Keratinocyte (primary cell): ENCODE results near the gene DUSP22. TPM values are rescaled to one million over a fixed set of nuclear protein-coding genes. Genes with fewer than 3 reads are reported as not detected.

Experiments
- DNase-seq: peaks from one replicate; pipeline ENCODE4 v3.0.0-alpha.2; 2011; ENCODE audit warnings: low read depth, missing footprints, low spot score
- FAIRE-seq: peaks from 2 replicates; lab custom pipeline; 2011; peaks lifted over from hg19 to GRCh38; lab: Jason Lieb, UNC
- H2AFZ ChIP-seq: 2 replicates; pipeline ENCODE4 v1.6.0; 2012; ENCODE audit warnings: low read length, control low read depth, inconsistent platforms; ENCODE audit not compliant: control insufficient read depth
- H3K27ac ChIP-seq: 2 replicates; pipeline ENCODE4 v1.5.1; 2011; ENCODE audit warnings: low read length; ENCODE audit not compliant: control insufficient read depth, insufficient read depth
- H3K27me3 ChIP-seq: 3 replicates; pipeline ENCODE4 v1.6.0; 2011; ENCODE audit warnings: low read length; ENCODE audit not compliant: control insufficient read depth, insufficient read depth; ENCODE audit errors: extremely low read depth
- H3K36me3 ChIP-seq, 2 experiments: 2 replicates in 1 of 2; 3 replicates in 1 of 2; pipeline ENCODE4 v1.5.1; 2011; ENCODE audit warnings: low read length in 2 of 2, mild to moderate bottlenecking in 1 of 2; ENCODE audit not compliant: control insufficient read depth in 2 of 2, insufficient read depth in 2 of 2; ENCODE audit errors: extremely low read depth in 1 of 2
- H3K4me1 ChIP-seq: 3 replicates; pipeline ENCODE4 v1.5.1; 2011; ENCODE audit warnings: low read length; ENCODE audit not compliant: control insufficient read depth, insufficient read depth; ENCODE audit errors: extremely low read depth
- H3K4me2 ChIP-seq: 3 replicates; pipeline ENCODE4 v1.6.0; 2011; ENCODE audit warnings: low read depth, low read length; ENCODE audit not compliant: control insufficient read depth, insufficient read depth; ENCODE audit errors: extremely low read depth
- H3K4me3 ChIP-seq, 3 experiments: fragments of 200-600 bp in 1 of 3; sonication (generic) in 1 of 3; 2 replicates in 2 of 3; 3 replicates in 1 of 3; pipeline ENCODE4 v1.5.1; 2011 to 2016; ENCODE audit warnings: low read length in 3 of 3, mild to moderate bottlenecking in 3 of 3, control low read depth in 2 of 3, inconsistent platforms in 1 of 3, low read depth in 1 of 3, mixed read lengths in 1 of 3, mixed run types in 1 of 3, moderate library complexity in 1 of 3; ENCODE audit not compliant: control insufficient read depth in 2 of 3, insufficient read depth in 2 of 3; ENCODE audit errors: extremely low read depth in 1 of 3
- H3K79me2 ChIP-seq: 2 replicates; pipeline ENCODE4 v1.6.0; 2012; ENCODE audit warnings: low read length; ENCODE audit not compliant: control insufficient read depth, insufficient read depth
- H3K9ac ChIP-seq: 3 replicates; pipeline ENCODE4 v1.6.0; 2011; ENCODE audit warnings: low read length; ENCODE audit not compliant: control insufficient read depth, insufficient read depth; ENCODE audit errors: extremely low read depth
- H3K9me1 ChIP-seq: 3 replicates; pipeline ENCODE4 v1.6.0; 2011; ENCODE audit warnings: low read length; ENCODE audit not compliant: control insufficient read depth, insufficient read depth; ENCODE audit errors: extremely low read depth
- H3K9me3 ChIP-seq: 2 replicates; pipeline ENCODE4 v1.5.1; 2012; ENCODE audit warnings: low read depth, low read length; ENCODE audit not compliant: control insufficient read depth
- H4K20me1 ChIP-seq: 3 replicates; pipeline ENCODE4 v1.6.0; 2011; ENCODE audit warnings: low read length; ENCODE audit not compliant: control insufficient read depth, insufficient read depth; ENCODE audit errors: extremely low read depth
- CTCF ChIP-seq, 3 experiments: IDR thresholded peaks in 1 of 3; conservative IDR thresholded peaks in 1 of 3; optimal IDR thresholded peaks in 1 of 3; 2 replicates in 2 of 3; 3 replicates in 1 of 3; pipeline versions ENCODE3 to v1.5.1; 2011; ENCODE audit warnings: low read length in 3 of 3, mild to moderate bottlenecking in 3 of 3, moderate library complexity in 2 of 3, control low read depth in 1 of 3, inconsistent platforms in 1 of 3; ENCODE audit not compliant: insufficient read depth in 2 of 3; ENCODE audit errors: extremely low read depth in 1 of 3
- EZH2 ChIP-seq: IDR thresholded peaks from one replicate; pipeline ENCODE4 v1.6.1; 2012; ENCODE audit warnings: inconsistent platforms, mild to moderate bottlenecking, low read length, moderate library complexity
- dilution Hi-C: fragments of 300-500 bp; cut with MboI; formaldehyde crosslinking; loops from one replicate; pipeline ENCODE4 v1.7.0; 2020; ENCODE audit warnings: low sequenced_read_pairs; ENCODE audit not compliant: extremely low pct_ligation_motif_present
- polyA plus RNA-seq, 5 experiments: library from polyadenylated mRNA; depleted of rRNA in 3 of 5; stranded (reverse) in 3 of 5; stranded (forward) in 1 of 5; unstranded in 1 of 5; fragments of >200 nt; gene quantifications; 1 replicate in 1 of 5; 2 replicates in 3 of 5; 3 replicates in 1 of 5; pipeline versions ENCODE4 v1.2.1 to v1.2.3, GENCODE V29; 2011 to 2012; ENCODE audit warnings: missing spikeins in 2 of 5, low read depth in 1 of 5, low replicate concordance in 1 of 5

DUSP22 gene
- polyA plus RNA-seq, 1 donor (not counting 4 experiments of a cell fraction or from before 2014, with no cell fraction given) = 17.3 TPM

- peaks cover 0 to 4% of the 10 kb centered on the region in 2 experiments for H3K36me3 ChIP-seq
- no peaks in the 10 kb centered on the region for H3K9me1 ChIP-seq
- no peaks in the 10 kb centered on the region for H4K20me1 ChIP-seq
- H3K4me3 ChIP-seq = no peak overlapping the region
- H3K9ac ChIP-seq = no peak overlapping the region
- no peaks in the 10 kb centered on the region for H3K9me3 ChIP-seq
- dilution Hi-C loops = no loop called here
- FAIRE-seq (no peak), DNase-seq (no peak)
- H3K4me2 ChIP-seq = no peak overlapping the region
- no peaks in the 10 kb centered on the region for H3K27me3 ChIP-seq
- H3K79me2 ChIP-seq = no peaks in the 10 kb centered on the region
- no peak overlapping the region for H3K27ac ChIP-seq
- TF ChIP-seq CTCF (optimal IDR thresholded peaks at IDR 0.05 in 1 of 3, IDR thresholded peaks at IDR 0.05 in 1 of 3, conservative IDR thresholded peaks at IDR 0.05 in 1 of 3; ENCODE audit: extremely low read depth in 1 of 3, insufficient read depth in 2 of 3, low read length in 3 of 3) (no peak), EZH2 (no peak)
- H3K4me1 ChIP-seq = no peaks in the 10 kb centered on the region
- H2AFZ ChIP-seq = no peak overlapping the region
These were observed 40.4 kb downstream of the DUSP22 start for GRCh38 chr6:332671-333070.

- Histone ChIP-seq H3K9me3 (no peaks in the 10 kb centered on the region), H3K27me3 (no peaks in the 10 kb centered on the region), H3K4me3 (no peak overlapping the region), H3K4me1 (no peaks in the 10 kb centered on the region), H4K20me1 (no peaks in the 10 kb centered on the region), H3K9me1 (no peaks in the 10 kb centered on the region), H3K4me2 (no peak overlapping the region), H3K79me2 (no peaks in the 10 kb centered on the region), H3K9ac (no peak overlapping the region), H3K27ac (no peak overlapping the region), H3K36me3 (peaks cover 0 to 4% of the 10 kb centered on the region in 2 experiments), H2AFZ (no peak overlapping the region)
- DNase-seq (no peak), FAIRE-seq (no peak)
- TF ChIP-seq CTCF (optimal IDR thresholded peaks at IDR 0.05 in 1 of 3, IDR thresholded peaks at IDR 0.05 in 1 of 3, conservative IDR thresholded peaks at IDR 0.05 in 1 of 3; ENCODE audit: extremely low read depth in 1 of 3, insufficient read depth in 2 of 3, low read length in 3 of 3) = no peak
- no peak for TF ChIP-seq EZH2
- dilution Hi-C loops = no loop called here
These were observed 41.2 kb downstream of the DUSP22 start for GRCh38 chr6:333379-334002.
